ENCODE data around the gene LY6G5C.

GRCh38 chr6:31626952-31627351 lies 53.9 kb downstream of the LY6G5C start:
- TF ChIP-seq CTCF (IDR thresholded peaks at IDR 0.05) (no peak), EZH2 (IDR thresholded peaks at IDR 0.05; ENCODE audit: borderline replicate concordance, insufficient read depth, low read depth, low read length, poor library complexity, severe bottlenecking) (no peak)

Measured in B cell (primary cell).